T follicular helper cell (primary cell): ENCODE data around the gene ZMYM2.

Source experiments
- DNase-seq: peaks from one replicate; pipeline ENCODE4 v3.0.0-alpha.2; 2020; ENCODE audit warnings: low read depth

ZMYM2 gene

DNA sequence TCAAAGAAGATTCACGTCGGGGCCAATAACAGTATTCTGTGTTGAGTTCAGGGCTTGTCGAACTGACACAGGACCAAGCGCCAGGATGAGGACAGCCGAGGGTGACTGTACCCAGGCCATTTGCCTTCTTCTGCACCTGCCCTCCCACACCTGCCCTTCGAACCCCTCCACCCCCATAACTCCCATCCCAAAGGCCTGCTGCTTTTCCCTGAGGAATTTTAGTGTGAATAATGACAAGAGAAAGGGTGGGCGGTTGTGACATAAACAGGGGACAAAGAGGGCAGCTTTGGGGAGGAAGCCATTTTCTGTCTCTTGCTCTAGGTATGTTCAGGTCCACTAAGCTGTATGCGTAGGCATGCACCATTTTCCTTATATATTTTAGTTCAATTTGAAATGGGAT lies 176.2 kb downstream of the ZMYM2 start:
- no peak for DNase-seq

DNA sequence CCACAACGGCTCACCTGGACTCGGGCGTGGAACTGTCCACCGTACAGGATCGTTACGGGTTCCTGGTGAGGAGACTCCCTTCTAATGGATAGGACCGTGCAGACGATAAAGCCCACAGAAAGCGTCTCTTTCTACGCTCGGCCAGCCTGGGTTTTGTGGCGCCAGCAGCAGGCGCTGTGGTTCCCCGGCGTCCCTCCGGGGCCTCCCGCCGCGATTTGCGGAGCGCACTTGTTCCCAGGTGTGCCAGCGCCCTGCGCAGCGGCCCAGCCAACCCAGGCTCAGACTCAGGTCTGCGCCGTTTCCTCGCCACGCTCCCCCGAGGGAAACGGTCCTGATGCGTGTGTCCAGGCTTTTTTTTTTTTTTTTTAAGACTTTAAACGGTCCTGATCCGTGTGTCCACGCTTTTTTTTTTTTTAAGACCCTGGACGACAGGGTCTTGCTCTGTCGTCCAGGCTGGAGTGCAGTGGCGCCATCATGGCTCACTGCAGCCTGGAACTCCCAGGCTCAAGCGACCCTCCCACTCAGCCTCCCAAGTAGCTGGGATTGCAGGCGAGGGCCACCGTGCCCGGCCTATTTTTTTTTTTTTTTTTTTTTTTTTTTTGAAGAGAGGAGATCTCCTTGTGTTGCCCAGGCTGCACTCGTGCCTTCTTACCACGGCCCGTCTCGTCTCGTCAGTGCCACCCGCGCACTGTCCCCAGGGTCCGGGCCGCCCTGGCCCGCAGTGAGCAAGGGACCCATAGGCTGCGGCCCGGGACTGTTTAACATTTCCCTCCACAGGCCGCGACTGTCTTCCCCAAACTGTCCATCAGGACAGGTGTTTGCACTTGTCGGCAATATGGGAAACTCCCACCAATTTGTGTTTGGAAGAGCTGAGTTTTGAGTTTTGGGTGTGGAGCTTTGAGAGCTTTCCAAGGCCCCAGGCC lies 178.5 kb downstream of the ZMYM2 start:
- no peak for DNase-seq

DNA sequence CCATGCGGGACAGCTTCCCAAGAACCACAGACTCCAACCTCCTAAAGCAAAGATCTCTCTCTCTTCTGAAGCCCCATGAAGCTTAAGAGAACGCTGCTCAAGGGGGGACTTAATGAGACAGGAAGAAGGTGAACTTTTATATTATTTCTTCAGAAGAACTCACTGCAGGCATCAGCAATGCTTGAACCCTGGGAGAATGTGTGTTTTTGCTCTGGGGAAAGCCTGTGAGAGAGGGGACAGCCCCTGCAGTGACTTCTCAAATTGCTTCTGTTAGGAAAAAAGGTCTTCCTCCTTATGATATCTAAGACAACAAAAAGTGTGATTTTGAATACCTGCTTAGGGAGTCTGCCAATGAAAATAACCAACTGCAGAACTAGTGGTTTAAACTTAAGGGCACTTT lies 179.3 kb downstream of the ZMYM2 start:
- DNase-seq: no peak

DNA sequence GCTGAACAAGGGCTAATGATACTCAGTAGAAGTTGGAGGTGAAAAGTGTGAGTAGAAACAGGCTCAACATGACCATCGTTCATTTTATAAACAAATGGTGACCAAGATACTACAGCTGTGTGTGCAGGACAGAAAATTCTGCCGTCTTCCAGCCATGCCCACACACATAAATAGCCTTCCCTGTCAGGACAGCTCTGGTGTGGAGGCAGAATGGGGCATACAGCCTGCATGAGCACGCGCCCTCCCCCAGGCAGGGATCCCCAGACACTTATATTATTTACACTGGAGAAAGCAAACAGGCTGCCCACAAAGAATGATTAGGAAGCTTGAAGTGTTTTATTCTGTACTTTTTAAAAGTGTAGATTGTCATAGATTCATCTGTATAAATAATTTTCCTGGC lies 182.0 kb downstream of the ZMYM2 start:
- no peak for DNase-seq
